ENCODE results near the gene CDR2. TPM values are rescaled to one million over a fixed set of nuclear protein-coding genes. Genes with fewer than 3 reads are reported as not detected.

Gene CDR2
- total and polyA plus RNA-seq, 5 experiments from 2014 or later, result 46.8 to 91.0 (median 68.7) TPM

DNA sequence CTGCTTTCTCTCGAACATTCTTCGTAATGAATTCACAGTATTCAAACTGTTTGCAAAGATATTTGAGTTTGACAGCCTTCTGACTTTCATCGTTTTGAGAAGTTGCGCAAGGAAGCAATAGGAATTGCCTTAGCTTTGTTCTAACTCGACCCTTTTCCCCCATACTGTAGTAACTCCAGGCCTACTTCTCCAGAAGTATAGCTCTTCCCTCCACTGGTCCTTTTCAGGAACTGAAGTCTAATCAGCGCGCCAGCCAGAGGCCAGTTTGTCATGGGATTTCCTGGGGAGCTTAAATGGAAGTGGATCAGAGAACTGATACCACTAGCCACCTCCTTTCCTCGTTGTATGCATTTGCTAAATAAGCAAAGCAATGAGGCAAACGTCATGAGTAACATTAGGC, 27.9 kb downstream of the CDR2 start:
- POLR2A ChIA-PET, result interaction anchor here (0.5 to 0.8 kb wide), 2 partner anchors 14 to 29 kb away, joined by 3 to 4 read pairs; no protein-coding TSS in a partner anchor
- Mint-ChIP-seq H3K9me3 (peaks cover 0 to 8% (median under 1%) of the 10 kb centered on the region in 9 donors), H3K27ac (peak overlapping the region; percentile 22 to 89 (median 52)), H3K27me3 (no peaks in the 10 kb centered on the region), H3K4me3 (no peak overlapping the region), H3K4me1 (peaks cover 9 to 32% (median 22%) of the 10 kb centered on the region in 4 donors), H3K36me3 (peaks cover 4 to 82% (median 47%) of the 10 kb centered on the region in 3 donors)
- ATAC-seq, result no peak
- DNase-seq, result no peak

GRCh38 chr16:22342082-22342481, 32.3 kb downstream of the CDR2 start:
- Mint-ChIP-seq H3K27me3 (no peaks in the 10 kb centered on the region), H3K4me3 (no peak overlapping the region), H3K9me3 (peaks cover 9 to 47% (median 27%) of the 10 kb centered on the region in 9 donors), H3K27ac (peak overlapping the region in 6 of 10 donors; percentile 32 to 86 (median 74)), H3K36me3 (peaks cover 16 to 67% (median 59%) of the 10 kb centered on the region in 3 donors), H3K4me1 (peaks cover 6 to 29% (median 20%) of the 10 kb centered on the region in 4 donors)
- POLR2A ChIA-PET, result interaction anchor here (0.8 to 1.2 kb wide), 2 partner anchors 12 to 16 kb away, joined by 3 read pairs; no protein-coding TSS in a partner anchor
- DNase-seq (peak in 2 of 10 donors; percentile 10 to 23), ATAC-seq (peak in 1 of 2 donors; percentile 16)

DNA sequence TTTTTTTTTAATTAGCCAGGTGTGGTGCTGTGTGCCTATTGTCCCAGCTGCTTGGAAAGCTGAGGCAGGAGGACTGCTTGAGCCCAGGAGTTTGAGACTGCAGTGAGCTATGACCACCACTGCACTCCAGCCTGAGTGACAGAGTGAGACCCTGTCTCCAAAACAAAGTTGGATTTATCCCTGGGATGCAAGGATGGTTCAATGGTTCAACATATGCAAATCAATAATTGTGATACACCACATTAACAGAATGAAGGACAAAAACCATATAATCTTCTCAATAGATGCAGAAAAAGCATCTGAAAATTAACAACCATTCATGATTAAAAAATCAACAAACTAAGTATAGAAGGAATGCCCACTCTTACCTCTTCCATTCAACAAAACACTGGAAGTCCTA, 33.5 kb downstream of the CDR2 start:
- DNase-seq (no peak), ATAC-seq (no peak)
- Mint-ChIP-seq H3K4me1 (peaks cover 6 to 27% (median 18%) of the 10 kb centered on the region in 4 donors), H3K27me3 (no peaks in the 10 kb centered on the region), H3K36me3 (peaks cover 27 to 67% (median 63%) of the 10 kb centered on the region in 3 donors), H3K27ac (peak overlapping the region in 2 of 10 donors; percentile 12 to 74), H3K4me3 (no peak overlapping the region), H3K9me3 (peaks cover 15 to 59% (median 38%) of the 10 kb centered on the region in 9 donors)
- POLR2A ChIA-PET, result interaction anchor here (0.7 to 1.0 kb wide), 3 partner anchors 9 to 34 kb away, joined by 3 to 7 read pairs (median 3); partner anchors contain the start of gene CDR2

DNA sequence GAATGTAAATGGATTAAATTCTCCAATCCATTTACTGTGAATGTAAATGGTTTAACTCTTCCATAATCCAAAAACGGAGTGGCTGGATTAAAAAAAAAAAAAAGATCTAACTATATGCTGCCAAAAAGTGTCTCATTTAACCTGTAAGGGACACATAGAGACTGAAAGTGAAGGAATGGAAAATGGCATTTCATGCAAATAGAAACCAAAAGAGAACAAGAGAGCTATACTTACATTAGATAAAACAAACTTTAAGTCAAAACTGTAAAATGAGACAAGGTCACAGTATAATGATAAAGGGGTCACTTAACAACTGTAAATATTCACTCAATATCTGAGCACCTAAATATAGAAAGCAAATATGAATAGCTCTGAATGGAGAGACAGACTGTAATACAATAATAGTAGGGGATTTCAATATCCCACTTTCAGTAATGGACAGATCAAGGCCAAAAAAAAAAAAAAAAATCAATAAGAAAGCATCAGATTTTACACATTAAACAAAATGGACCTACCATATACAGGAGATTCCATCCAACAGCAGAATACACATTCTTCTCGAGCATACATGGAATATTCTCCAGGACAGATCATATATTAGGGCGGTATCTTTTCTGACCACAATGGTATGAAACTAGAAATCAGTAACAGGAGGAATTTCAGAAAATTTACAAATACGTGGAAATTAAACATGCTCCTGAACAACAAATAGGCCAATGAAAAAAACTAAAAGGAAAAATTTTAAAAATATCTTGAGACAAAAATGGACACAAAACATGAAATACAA, 36.4 kb downstream of the CDR2 start:
- Mint-ChIP-seq H3K9me3 (peaks cover 15 to 66% (median 38%) of the 10 kb centered on the region in 9 donors), H3K27me3 (no peaks in the 10 kb centered on the region), H3K27ac (peak overlapping the region in 5 of 10 donors; percentile 5 to 59 (median 13)), H3K4me1 (peaks cover 8 to 27% (median 21%) of the 10 kb centered on the region in 4 donors), H3K4me3 (no peak overlapping the region), H3K36me3 (peaks cover 42 to 88% (median 74%) of the 10 kb centered on the region in 3 donors)
- no peak for ATAC-seq
- POLR2A ChIA-PET, result interaction anchor here (0.6 to 2.4 kb wide), 6 partner anchors 9 to 37 kb away, joined by 3 to 6 read pairs (median 3); no protein-coding TSS in a partner anchor
- no peak for DNase-seq

DNA sequence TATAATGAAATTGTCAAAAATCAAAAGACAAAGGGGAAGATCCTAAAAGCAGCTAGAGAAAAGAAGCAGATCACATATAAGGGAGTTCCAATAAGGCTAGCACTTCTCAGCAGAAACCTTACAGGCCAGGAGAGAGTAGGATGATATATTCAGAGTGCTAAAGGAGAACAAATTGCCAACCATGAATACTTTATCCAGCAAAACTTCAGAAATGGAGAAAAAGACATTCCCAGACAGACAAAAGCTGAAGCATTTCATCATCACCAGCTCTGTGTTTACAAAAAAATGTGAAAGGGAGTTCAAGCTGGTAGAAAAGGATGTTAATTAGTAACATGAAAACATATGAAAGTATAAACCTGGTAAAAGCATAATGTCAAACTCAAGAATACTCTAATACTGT, 37.4 kb downstream of the CDR2 start:
- peaks cover 7 to 19% (median 12%) of the 10 kb centered on the region in 4 donors for H3K4me1 Mint-ChIP-seq
- no peaks in the 10 kb centered on the region for H3K27me3 Mint-ChIP-seq
- H3K9me3 Mint-ChIP-seq, result peaks cover 15 to 66% (median 38%) of the 10 kb centered on the region in 9 donors
- no peak for ATAC-seq
- peaks cover 42 to 85% (median 79%) of the 10 kb centered on the region in 3 donors for H3K36me3 Mint-ChIP-seq
- H3K4me3 Mint-ChIP-seq, result peak overlapping the region in 1 of 10 donors; percentile 10
- DNase-seq, result no peak
- H3K27ac Mint-ChIP-seq, result peak overlapping the region in 2 of 10 donors; percentile 33 to 39
- POLR2A ChIA-PET, result interaction anchor here (1.1 to 1.2 kb wide), 3 partner anchors 16 to 38 kb away, joined by 3 to 4 read pairs (median 3); no protein-coding TSS in a partner anchor

- POLR2A ChIA-PET, result interaction anchor here (1.2 kb wide), 1 partner anchor 39 kb away, joined by 3 read pairs; no protein-coding TSS in a partner anchor
- ATAC-seq (no peak), DNase-seq (no peak)
- Mint-ChIP-seq H3K27ac (peak overlapping the region in 2 of 10 donors; percentile 33 to 39), H3K4me3 (no peak overlapping the region), H3K9me3 (peaks cover 15 to 61% (median 38%) of the 10 kb centered on the region in 9 donors), H3K4me1 (peaks cover 3 to 17% (median 11%) of the 10 kb centered on the region in 4 donors), H3K36me3 (peaks cover 44 to 86% (median 80%) of the 10 kb centered on the region in 3 donors), H3K27me3 (no peaks in the 10 kb centered on the region)
Observed at GRCh38 chr16:22336581-22336980, 37.8 kb downstream of the CDR2 start.

GRCh38 chr16:22335668-22336246, 38.7 kb downstream of the CDR2 start:
- H3K36me3 Mint-ChIP-seq, result peaks cover 47 to 86% (median 83%) of the 10 kb centered on the region in 3 donors
- peak overlapping the region in 4 of 10 donors; percentile 33 to 81 (median 62) for H3K27ac Mint-ChIP-seq
- peak overlapping the region in 1 of 10 donors; percentile 6 for H3K4me3 Mint-ChIP-seq
- peaks cover 15 to 53% (median 35%) of the 10 kb centered on the region in 9 donors for H3K9me3 Mint-ChIP-seq
- peaks cover 0 to 15% (median 9%) of the 10 kb centered on the region in 4 donors for H3K4me1 Mint-ChIP-seq
- POLR2A ChIA-PET, result no interaction called here
- DNase-seq, result no peak
- no peak for ATAC-seq
- no peaks in the 10 kb centered on the region for H3K27me3 Mint-ChIP-seq

GRCh38 chr16:22333457-22333994, 40.9 kb downstream of the CDR2 start:
- no peak for ATAC-seq
- POLR2A ChIA-PET, result interaction anchor here (0.7 to 1.2 kb wide), 2 partner anchors 14 to 39 kb away, joined by 3 to 4 read pairs; no protein-coding TSS in a partner anchor
- H3K4me3 Mint-ChIP-seq, result no peak overlapping the region
- peaks cover 39 to 91% (median 74%) of the 10 kb centered on the region in 3 donors for H3K36me3 Mint-ChIP-seq
- H3K27ac Mint-ChIP-seq, result peak overlapping the region in 9 of 10 donors; percentile 3 to 81 (median 25)
- H3K27me3 Mint-ChIP-seq, result no peaks in the 10 kb centered on the region
- DNase-seq, result no peak
- H3K9me3 Mint-ChIP-seq, result peaks cover 12 to 33% (median 24%) of the 10 kb centered on the region in 9 donors
- peaks cover 10 to 25% (median 18%) of the 10 kb centered on the region in 4 donors for H3K4me1 Mint-ChIP-seq

GRCh38 chr16:22330326-22330725, 44.1 kb downstream of the CDR2 start:
- Mint-ChIP-seq H3K27me3 (no peaks in the 10 kb centered on the region), H3K4me3 (no peak overlapping the region), H3K36me3 (peaks cover 18 to 92% (median 46%) of the 10 kb centered on the region in 3 donors), H3K4me1 (peaks cover 10 to 23% (median 19%) of the 10 kb centered on the region in 4 donors), H3K27ac (peak overlapping the region in 9 of 10 donors; percentile 15 to 84 (median 46)), H3K9me3 (peaks cover 0 to 4% (median 0%) of the 10 kb centered on the region in 9 donors)
- POLR2A ChIA-PET, result interaction anchor here (0.7 to 2.2 kb wide), 4 partner anchors 9 to 52 kb away, joined by 4 to 9 read pairs (median 6); no protein-coding TSS in a partner anchor
- DNase-seq, result no peak
- ATAC-seq, result no peak

- peaks cover 10 to 22% (median 17%) of the 10 kb centered on the region in 4 donors for H3K4me1 Mint-ChIP-seq
- peaks cover 7 to 90% (median 35%) of the 10 kb centered on the region in 3 donors for H3K36me3 Mint-ChIP-seq
- H3K4me3 Mint-ChIP-seq, result peak overlapping the region in 1 of 10 donors; percentile 34
- peak overlapping the region in 9 of 10 donors; percentile 29 to 84 (median 46) for H3K27ac Mint-ChIP-seq
- ATAC-seq (no peak), DNase-seq (no peak)
- POLR2A ChIA-PET, result interaction anchor here (0.6 to 2.2 kb wide), 5 partner anchors 8 to 280 kb away, joined by 3 to 9 read pairs (median 5); no protein-coding TSS in a partner anchor
- H3K27me3 Mint-ChIP-seq, result no peaks in the 10 kb centered on the region
- H3K9me3 Mint-ChIP-seq, result no peaks in the 10 kb centered on the region
Observed at GRCh38 chr16:22329199-22329695, 45.2 kb downstream of the CDR2 start.

GRCh38 chr16:22328081-22328725, 46.2 kb downstream of the CDR2 start:
- Mint-ChIP-seq H3K4me1 (peaks cover 13 to 23% (median 17%) of the 10 kb centered on the region in 4 donors), H3K27ac (peak overlapping the region in 7 of 10 donors; percentile 43 to 89 (median 57)), H3K36me3 (peaks cover 4 to 88% (median 27%) of the 10 kb centered on the region in 3 donors), H3K27me3 (no peaks in the 10 kb centered on the region), H3K9me3 (no peaks in the 10 kb centered on the region), H3K4me3 (no peak overlapping the region)
- no peak for DNase-seq
- no peak for ATAC-seq
- POLR2A ChIA-PET, result interaction anchor here (0.5 to 0.9 kb wide), 2 partner anchors 10 to 52 kb away, joined by 3 to 5 read pairs; no protein-coding TSS in a partner anchor
